ENCODE measurements around the gene ELAVL3.
"Not testable (repeated sequence)": the region's sequence is repeated elsewhere in the genome, so short reads cannot be mapped to it uniquely, and the experiment has no call there.

ELAVL3 gene

GRCh38 chr19:11460207-11460606 is 20.6 kb downstream of the ELAVL3 start:
- no peak for DNase-seq (ENCODE audit: low read depth in 1 of 2, low spot score in 1 of 2)

DNA sequence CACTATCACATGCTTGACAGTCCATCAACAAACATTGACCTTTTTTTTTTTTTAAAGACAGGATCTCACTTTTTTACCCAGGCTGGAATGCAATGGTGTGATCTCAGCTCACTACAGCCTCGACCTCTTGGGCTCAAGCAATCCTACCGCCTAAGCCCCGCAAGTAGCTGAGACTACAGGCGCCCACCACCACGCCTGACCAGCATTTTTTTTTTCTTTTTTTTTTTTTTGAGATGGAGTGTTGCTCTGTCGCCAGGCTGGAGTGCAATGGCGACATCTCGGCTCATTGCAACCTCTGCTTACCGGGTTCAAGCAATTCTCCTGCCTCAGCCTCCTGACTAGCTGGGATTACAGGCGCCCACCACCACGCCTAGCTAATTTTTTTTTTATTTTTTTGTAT is 21.9 kb downstream of the ELAVL3 start:
- not testable (repeated sequence) for DNase-seq (ENCODE audit: low read depth in 1 of 2, low spot score in 1 of 2)

GRCh38 chr19:11458236-11458900 is 22.5 kb downstream of the ELAVL3 start:
- no peak for DNase-seq (ENCODE audit: low read depth in 1 of 2, low spot score in 1 of 2)

DNA sequence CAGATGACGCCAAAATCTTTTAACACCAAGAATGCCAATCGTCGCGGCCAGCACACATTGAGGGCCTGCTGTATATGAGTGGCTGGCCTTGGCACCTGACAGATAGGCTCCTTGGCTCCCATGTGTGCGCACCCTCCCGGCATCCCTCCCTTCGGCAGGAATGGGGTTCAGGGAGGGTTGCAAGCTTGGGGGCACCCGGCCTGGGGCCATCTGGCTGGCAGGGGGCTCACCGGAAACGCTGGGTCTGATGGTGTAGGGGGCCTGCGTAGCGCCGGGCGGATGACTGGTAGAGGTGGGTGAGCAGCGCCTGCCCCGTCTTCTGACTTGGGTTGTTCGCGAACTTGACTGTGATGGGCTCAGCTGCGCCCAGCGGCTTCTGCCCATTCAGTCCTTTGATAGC is 23.0 kb downstream of the ELAVL3 start:
- no peak for DNase-seq (ENCODE audit: low read depth in 1 of 2, low spot score in 1 of 2)

DNA sequence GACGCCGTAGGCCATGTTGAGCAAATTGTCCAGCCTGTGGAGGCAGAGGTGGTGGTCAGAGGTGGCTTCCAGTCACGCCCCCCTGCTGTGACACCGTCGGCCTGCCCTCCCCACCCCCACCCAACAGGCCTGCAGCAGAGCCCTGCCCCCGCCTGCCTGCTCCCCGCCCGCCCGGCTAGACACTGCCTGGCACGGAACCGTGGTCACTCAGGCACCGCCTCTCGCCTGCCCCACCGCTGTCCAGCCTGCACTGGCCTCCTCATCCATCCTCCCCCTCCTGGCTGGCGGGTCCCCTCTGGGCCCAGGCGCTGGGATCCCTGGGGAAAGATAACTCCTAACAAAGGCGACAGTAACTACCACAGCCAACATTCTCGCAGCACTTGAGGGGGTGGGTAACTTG is 23.7 kb downstream of the ELAVL3 start:
- no peak for DNase-seq (ENCODE audit: low read depth in 1 of 2, low spot score in 1 of 2)

- no peak for DNase-seq (ENCODE audit: low read depth in 1 of 2, low spot score in 1 of 2)
Measured at GRCh38 chr19:11456659-11457058, 24.2 kb downstream of the ELAVL3 start.

GRCh38 chr19:11455233-11455554 is 25.7 kb downstream of the ELAVL3 start:
- DNase-seq (ENCODE audit: low read depth in 1 of 2, low spot score in 1 of 2): not testable (repeated sequence)

DNA sequence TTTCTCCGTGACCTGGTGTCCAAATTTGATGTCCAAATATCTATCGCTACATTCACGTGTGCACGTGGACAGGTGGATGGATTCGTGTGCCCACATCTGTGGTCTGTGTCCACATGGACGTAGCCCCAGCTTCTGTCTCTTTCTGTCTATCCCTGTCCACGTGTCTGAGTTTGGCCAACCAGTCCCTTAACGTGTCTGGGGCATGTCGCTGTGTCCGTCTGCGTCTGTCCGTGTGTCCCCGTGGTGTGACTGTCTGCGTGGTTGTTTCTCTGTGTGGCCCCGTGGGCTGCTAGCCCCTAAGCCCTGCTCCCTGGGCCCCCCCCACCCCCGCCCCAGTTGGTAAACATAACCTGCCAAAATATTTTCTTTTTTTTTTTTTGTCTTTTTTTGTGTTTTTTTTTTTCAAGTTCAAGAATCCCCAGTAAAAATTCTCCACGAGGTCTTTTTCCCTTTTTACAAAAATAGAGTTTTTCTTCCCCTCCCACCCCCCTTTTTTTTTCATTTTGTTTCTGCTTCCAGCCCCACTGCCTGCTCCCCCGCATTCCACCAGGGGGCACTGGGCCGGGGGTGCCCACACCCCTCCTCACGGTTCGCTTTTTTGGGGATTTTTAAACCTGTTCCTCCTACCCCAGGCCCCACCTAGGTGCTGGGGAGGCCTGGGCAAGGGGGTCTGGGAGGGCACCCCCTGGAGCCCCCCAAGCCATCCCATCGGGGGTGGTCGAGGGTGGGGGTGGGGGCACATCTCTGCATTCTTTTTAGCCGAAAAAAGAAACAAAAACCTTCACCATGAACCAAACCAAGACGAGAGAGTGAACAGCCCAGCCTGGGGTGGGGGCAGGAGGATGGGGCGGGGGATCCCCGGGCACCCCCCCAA is 27.1 kb downstream of the ELAVL3 start:
- DNase-seq (ENCODE audit: low read depth in 1 of 2, low spot score in 1 of 2): no peak

DNA sequence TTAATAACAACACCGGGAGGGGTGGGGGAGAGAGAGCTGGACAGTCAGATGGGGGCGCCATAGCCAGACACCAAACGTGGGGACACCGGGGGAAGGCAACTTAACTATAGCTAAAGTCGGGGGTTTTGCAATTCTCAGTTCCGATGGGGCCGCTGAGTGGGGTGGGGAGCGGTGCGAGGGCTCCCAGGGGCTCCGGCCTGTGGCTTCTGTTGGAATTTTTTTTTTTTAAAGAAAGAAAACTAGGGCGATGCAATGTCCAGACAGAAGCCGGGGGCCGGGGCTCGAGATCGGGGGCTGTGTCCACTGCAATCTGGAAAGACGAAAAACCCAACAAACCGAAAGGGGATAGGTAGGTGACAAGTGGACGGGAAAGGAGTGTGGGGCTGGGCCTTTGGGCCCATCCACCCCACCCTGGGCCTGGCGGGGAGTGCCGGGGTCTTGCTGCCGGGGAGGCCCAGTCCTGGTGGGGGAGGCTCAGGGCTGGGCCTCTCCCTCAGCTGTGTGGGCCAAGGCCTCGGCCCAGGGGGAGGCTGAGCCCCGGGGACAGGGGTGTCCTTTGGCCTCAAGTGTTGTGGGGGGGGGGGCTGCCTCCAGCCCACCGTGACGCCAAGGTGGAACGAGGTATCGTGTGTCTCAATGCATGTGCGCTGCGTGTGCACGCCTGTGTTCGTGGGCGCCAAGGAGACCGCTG is 28.1 kb downstream of the ELAVL3 start:
- no peak for DNase-seq (ENCODE audit: low read depth in 1 of 2, low spot score in 1 of 2)

- DNase-seq (ENCODE audit: low read depth in 1 of 2, low spot score in 1 of 2): no peak
Measured at GRCh38 chr19:11451871-11452619, 28.8 kb downstream of the ELAVL3 start.

DNA sequence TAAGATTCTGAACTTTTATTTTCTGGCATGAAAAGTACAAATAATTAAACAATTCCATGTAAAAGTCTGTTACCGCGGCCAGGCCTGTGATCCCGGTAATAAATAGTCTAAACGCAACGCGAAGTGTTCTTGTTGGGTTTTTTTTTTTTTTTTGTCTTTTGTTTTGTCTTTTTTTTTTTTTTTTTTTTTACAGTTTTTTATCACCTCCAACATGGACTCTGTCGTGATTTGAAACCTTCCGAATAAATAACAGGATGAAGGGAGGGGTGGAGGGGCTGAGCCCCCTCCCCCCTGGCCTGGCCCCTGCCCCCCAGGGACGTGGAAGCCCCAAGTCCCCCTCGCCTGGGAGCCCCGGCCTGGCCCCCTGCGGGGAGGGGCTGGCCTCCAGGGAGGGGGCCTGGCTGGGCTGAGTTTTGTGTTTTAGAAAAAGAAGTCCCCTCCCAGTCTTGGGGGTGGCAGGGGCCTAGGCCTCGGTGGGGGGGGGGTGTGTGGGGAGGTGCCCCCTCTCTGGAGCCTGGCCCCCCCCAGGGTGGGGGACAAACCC is 29.4 kb downstream of the ELAVL3 start:
- DNase-seq (ENCODE audit: low read depth in 1 of 2, low spot score in 1 of 2): no peak

DNA sequence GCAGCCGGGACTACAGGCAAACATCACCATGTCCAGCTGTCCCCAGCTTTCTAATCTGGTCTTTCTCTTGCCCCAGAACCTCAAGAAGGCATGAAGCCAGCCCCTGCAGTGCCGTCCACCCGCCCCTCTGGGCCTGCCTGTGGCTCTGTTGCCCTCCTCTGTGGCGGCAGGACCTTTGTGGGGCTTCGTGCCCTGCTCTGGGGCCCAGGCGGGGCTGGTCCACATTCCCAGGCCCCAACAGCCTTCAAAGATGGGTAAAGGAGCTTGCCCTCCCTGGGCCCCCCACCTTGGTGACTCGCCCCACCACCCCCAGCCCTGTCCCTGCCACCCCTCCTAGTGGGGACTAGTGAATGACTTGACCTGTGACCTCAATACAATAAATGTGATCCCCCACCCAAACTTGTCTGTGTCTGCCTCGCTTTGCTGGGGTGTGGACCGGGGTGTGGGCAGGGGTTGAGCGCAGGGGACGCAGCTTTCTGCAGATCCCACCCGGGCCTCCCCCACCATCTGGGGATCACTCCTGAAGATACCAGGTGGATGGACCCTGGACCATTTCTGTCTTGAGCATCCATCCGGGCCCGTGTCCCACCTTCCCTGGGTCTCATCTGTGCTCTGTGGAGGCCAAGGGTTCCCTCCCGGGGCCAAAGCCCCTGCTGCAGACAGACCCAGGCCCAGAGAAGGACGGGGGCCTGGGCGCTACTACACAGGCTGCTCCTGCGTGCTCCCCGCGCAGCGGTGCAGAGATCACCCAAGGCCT is 30.1 kb downstream of the ELAVL3 start:
- no peak for DNase-seq (ENCODE audit: low read depth in 1 of 2, low spot score in 1 of 2)

DNA sequence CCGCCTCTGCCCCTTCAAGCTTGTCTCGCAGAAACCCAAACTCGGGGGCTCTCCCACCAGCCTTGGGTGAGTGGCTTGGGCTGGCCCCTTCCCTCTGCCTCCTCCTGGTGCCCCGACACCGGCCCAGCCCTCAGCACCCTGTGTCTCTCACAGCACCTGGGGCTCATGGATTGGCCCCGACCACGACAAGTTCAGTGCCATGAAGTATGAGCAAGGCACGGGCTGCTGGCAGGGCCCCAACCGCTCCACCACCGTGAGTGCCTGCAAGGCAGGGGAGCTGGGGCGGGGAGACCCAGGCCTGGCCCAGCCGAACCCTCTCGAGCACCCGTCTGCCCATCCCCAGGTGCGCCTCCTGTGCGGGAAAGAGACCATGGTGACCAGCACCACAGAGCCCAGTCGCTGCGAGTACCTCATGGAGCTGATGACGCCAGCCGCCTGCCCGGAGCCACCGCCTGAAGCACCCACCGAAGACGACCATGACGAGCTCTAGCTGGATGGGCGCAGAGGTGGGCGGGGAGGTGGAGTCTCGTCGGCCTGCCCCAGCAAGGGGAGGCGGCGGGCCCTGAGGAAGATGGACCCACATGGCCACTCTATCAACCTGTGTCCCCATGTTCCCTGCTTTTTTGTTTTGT is 31.8 kb downstream of the ELAVL3 start:
- DNase-seq (ENCODE audit: low read depth in 1 of 2, low spot score in 1 of 2): no peak

GRCh38 chr19:11448410-11448809 is 32.4 kb downstream of the ELAVL3 start:
- DNase-seq (ENCODE audit: low read depth in 1 of 2, low spot score in 1 of 2): no peak

GRCh38 chr19:11447347-11448262 is 33.2 kb downstream of the ELAVL3 start:
- DNase-seq (ENCODE audit: low read depth in 1 of 2, low spot score in 1 of 2): no peak

- peak; percentile 16 to 20 for DNase-seq (ENCODE audit: low read depth in 1 of 2, low spot score in 1 of 2)
Measured at GRCh38 chr19:11446652-11447301, 34.1 kb downstream of the ELAVL3 start.

DNA sequence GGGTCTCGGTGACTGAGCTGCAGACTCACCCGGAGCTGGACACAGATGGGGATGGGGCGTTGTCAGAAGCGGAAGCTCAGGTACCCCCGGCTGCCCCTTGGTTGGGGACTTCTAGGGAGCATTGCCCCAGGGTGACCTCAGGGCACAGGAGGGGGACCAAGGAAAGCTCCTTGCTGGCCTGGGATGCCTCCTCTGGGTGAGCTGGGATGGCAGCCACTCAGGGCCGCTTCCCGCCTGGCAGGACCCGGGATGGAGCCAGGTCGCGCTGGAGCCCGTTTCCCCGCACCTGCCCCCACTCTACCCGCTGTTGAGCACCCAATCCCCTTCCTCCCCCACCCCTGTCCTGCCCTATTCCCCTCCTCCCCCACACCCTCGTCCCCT is 34.6 kb downstream of the ELAVL3 start:
- no peak for DNase-seq (ENCODE audit: low read depth in 1 of 2, low spot score in 1 of 2)

DNA sequence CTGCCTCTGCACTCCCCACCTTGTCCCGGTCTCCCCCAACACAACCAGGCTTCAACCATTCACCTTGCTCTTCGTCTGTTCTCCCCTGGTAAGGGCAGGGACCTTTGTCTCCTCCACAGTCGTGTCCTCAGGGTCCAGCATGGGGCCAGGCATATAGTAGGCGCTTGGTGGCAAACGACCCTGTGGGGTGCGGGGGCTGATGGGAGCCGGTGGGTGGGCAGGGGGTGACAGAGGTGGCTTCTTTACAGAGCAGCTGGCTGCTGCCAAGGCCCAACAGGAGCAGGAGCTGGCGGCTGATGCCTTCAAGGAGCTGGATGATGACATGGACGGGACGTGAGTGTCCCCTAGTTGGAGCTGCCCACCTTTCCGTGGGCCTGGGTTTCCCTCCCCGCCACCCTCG is 35.7 kb downstream of the ELAVL3 start:
- DNase-seq (ENCODE audit: low read depth in 1 of 2, low spot score in 1 of 2): no peak

Data from activated CD4-positive, alpha-beta T cell treated with anti-CD3 and anti-CD28 coated beads, Interleukin-2, amount 50 U/mL, for 24 hours (primary cell).